ENCODE results near the gene PCDH8.

DNA sequence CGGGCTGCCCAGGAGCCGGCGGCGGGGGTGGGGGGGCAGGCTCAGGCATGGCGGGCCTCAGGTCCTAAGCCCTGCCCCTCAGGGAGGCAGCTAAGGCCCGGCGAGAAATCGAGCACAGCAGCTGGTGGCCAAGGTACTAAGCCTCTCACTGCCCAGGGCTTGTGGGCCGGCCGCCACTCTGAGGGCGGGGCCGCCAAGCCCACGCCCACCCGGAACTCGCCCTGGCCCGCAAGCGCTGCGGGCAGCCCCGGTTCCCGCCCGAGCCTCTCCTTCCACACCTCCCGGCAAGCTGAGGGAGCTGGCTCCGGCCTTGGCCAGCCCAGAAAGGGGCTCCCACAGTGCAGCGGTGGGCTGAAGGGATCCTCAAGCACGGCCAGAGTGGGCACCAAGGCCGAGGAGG lies 33.1 kb downstream of the PCDH8 start:
- TF ChIP-seq EZH2phosphoT487 (IDR thresholded peaks at IDR 0.05; ENCODE audit: insufficient read depth, low read depth) = no peak
- no peak for TF ChIP-seq EZH2 (IDR thresholded peaks at IDR 0.05; ENCODE audit: insufficient read depth, poor library complexity, severe bottlenecking)

Data from GM23248 (cell line).